PC-3 (cell line): ENCODE results near the gene FRMPD2. TPM values are rescaled to one million over a fixed set of nuclear protein-coding genes. Genes with fewer than 3 reads are reported as not detected.
A peak's percentile ranks its signal among the peaks of the same experiment; 100 is the strongest.

Source experiments
- ATAC-seq: fragments of 200-7000 bp; cut with Tn5 transposase; 2 replicates; pipeline ENCODE4 v1.9.1; 2020; ENCODE audit warnings: mild to moderate bottlenecking, moderate library complexity
- BruUV-seq: library from RNA; stranded (reverse); fragments of 400-500 nt; replicated peaks from 2 replicates; lab custom pipeline; 2021; lab: Mats Ljungman, UMichigan
- CTCF ChIA-PET: fragments of 300-600 bp; sonication (Branson Sonifier 250); formaldehyde crosslinking; loops from one replicate; lab custom pipeline; 2022; ENCODE audit warnings: antibody characterized with exemption; lab: Charles Lee
- POLR2A ChIA-PET: fragments of 300-600 bp; sonication (Branson Sonifier 250); formaldehyde crosslinking; loops from one replicate; lab custom pipeline; 2022; ENCODE audit warnings: antibody characterized with exemption; ENCODE audit not compliant: unreplicated experiment; lab: Charles Lee
- DNase-seq: peaks from one replicate; pipeline ENCODE4 v3.0.0-alpha.2; 2015
- H2AFZ ChIP-seq: fragments of 300-600 bp; sonication (generic); 2 replicates; pipeline ENCODE4 v1.6.0; 2016; ENCODE audit warnings: antibody characterized with exemption, low read length
- H3F3A ChIP-seq: fragments of 300-600 bp; sonication (generic); one replicate; pipeline ENCODE4 v1.6.0; 2017; ENCODE audit warnings: antibody characterized with exemption, low read length, control low read depth, mild to moderate bottlenecking; ENCODE audit not compliant: unreplicated experiment
- H3K27ac ChIP-seq: fragments of 300-600 bp; sonication (generic); 2 replicates; pipeline ENCODE4 v1.5.1; 2016; ENCODE audit warnings: mild to moderate bottlenecking, low read length
- H3K27me3 ChIP-seq: fragments of 300-600 bp; sonication (generic); 2 replicates; pipeline ENCODE4 v1.6.1; 2016; ENCODE audit warnings: low read length, mixed read lengths
- H3K36me3 ChIP-seq: fragments of 300-600 bp; sonication (generic); 2 replicates; pipeline ENCODE4 v1.6.1; 2016; ENCODE audit warnings: low read depth, mixed run types, low read length, mixed read lengths
- H3K4me1 ChIP-seq: fragments of 300-600 bp; sonication (generic); 2 replicates; pipeline ENCODE4 v1.5.1; 2016; ENCODE audit warnings: low read length; ENCODE audit not compliant: insufficient read depth
- H3K4me2 ChIP-seq: fragments of 300-600 bp; sonication (generic); 2 replicates; pipeline ENCODE4 v1.6.0; 2016; ENCODE audit warnings: low read length
- H3K4me3 ChIP-seq: fragments of 300-600 bp; sonication (generic); 2 replicates; pipeline ENCODE4 v1.5.1; 2016; ENCODE audit warnings: mild to moderate bottlenecking, low read length, mixed read lengths
- H3K79me2 ChIP-seq: fragments of 300-600 bp; sonication (generic); 2 replicates; pipeline ENCODE4 v1.6.1; 2017; ENCODE audit warnings: low read length, mixed read lengths
- H3K9ac ChIP-seq: fragments of 300-600 bp; sonication (generic); 2 replicates; pipeline ENCODE4 v1.6.0; 2016; ENCODE audit warnings: mild to moderate bottlenecking, low read length
- H3K9me2 ChIP-seq: fragments of 300-600 bp; sonication (generic); replicated peaks from 2 replicates; pipeline ENCODE4 v1.6.1; 2016; ENCODE audit warnings: mixed run types, low read length, mixed read lengths
- H3K9me3 ChIP-seq: fragments of 300-600 bp; sonication (generic); 2 replicates; pipeline ENCODE4 v1.6.1; 2016; ENCODE audit warnings: low read length, mixed read lengths
- H4K20me1 ChIP-seq: fragments of 300-600 bp; sonication (generic); 2 replicates; pipeline ENCODE4 v1.6.1; 2016; ENCODE audit warnings: low read length, mixed read lengths
- CTCF ChIP-seq: fragments of 300-600 bp; sonication (generic); conservative IDR thresholded peaks from 2 replicates; pipeline ENCODE4 v1.5.1; 2017; ENCODE audit warnings: antibody characterized with exemption, low read depth, mild to moderate bottlenecking, low read length
- EZH2 ChIP-seq: fragments of 300-600 bp; sonication (generic); IDR thresholded peaks from one replicate; pipeline ENCODE4 v1.6.1; 2017; ENCODE audit warnings: antibody characterized with exemption, mild to moderate bottlenecking, low read length; ENCODE audit not compliant: unreplicated experiment
- EZH2phosphoT487 ChIP-seq: fragments of 300-600 bp; sonication (generic); IDR thresholded peaks from 2 replicates; pipeline ENCODE4 v1.6.1; 2018; ENCODE audit warnings: mild to moderate bottlenecking, antibody characterized with exemption, low read length, borderline replicate concordance
- intact Hi-C: fragments of 100-400 bp; cut with micrococcal nuclease; formaldehyde crosslinking; loops from 2 replicates; pipeline ENCODE4 v1.9.0; 2023
- total RNA-seq: library from RNA; depleted of rRNA; stranded (reverse); fragments of >200 nt; gene quantifications from 2 replicates; pipeline ENCODE4 v1.2.3, GENCODE V29; 2014

FRMPD2 gene
- total RNA-seq, 1 experiment from 2014 or later, result 0.11 TPM

DNA sequence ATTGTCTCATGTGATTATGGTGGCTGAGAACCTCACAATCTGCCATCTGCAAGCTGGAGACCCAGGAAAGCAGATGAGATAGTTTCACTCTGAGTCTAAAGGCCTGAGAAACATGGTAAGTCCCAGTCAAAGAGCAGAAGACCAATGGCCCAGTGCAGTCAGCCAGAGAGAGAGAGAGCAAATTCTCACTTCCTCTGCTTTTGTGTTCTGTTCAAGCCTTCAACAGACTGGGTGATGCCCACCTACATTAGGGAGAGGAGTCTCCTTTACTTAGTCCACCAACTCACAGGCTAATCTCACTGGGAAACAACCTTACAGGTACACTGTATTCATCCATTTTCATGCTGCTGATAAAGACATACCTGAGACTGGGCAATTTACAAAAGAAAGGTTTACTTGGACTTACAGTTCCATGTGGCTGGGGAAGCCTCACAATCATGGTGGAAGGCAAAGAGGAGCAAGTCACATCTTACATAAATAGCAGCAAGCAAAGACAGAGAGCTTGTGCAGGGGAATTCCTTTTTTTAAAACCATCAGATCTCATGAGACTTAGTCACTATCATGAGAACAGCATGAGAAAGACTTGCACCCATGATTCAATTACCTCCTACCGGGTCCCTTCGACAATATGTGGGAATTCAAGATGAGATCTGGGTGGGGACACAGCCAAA, 4.7 kb upstream of the FRMPD2 start:
- no TSS peak for BruUV-seq
- no peak for DNase-seq
- Histone ChIP-seq H3K9me2 (no peaks in the 10 kb centered on the region), H2AFZ (no peak overlapping the region), H3K27ac (no peak overlapping the region), H3K4me1 (peaks cover under 1% of the 10 kb centered on the region; the same call in 1 of the 2 replicates), H3F3A (no peaks in the 10 kb centered on the region), H3K9me3 (no peaks in the 10 kb centered on the region), H3K79me2 (no peaks in the 10 kb centered on the region), H3K27me3 (no peaks in the 10 kb centered on the region), H3K4me2 (no peak overlapping the region), H3K9ac (no peak overlapping the region), H4K20me1 (no peaks in the 10 kb centered on the region), H3K4me3 (no peak overlapping the region), H3K36me3 (no peaks in the 10 kb centered on the region)
- POLR2A ChIA-PET, result no interaction called here
- CTCF ChIA-PET, result no interaction called here
- TF ChIP-seq CTCF (no peak), EZH2 (no peak)
- no peak for ATAC-seq
- intact Hi-C loops, result no loop called here

DNA sequence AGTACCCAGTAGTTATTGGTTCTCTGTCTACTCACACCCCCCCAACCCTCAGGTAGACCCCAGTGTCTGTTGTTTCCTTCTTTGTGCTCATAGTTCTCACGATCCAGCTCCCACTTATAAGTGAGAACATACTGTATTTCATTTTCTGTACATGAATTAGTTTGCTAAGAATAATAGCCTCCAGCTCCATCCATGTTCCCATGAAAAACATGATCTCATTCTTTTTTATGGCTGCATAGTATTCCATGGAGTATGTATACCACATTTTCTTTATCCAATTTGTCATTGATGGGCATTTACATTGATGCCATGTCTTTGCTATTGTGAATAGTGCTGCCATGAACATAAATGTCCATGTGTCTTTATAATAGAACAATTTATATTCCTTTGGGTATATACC, 2.6 kb upstream of the FRMPD2 start:
- no peaks in the 10 kb centered on the region for H3K27me3 ChIP-seq
- ATAC-seq (no peak), DNase-seq (no peak)
- H2AFZ ChIP-seq, result no peak overlapping the region
- H3K36me3 ChIP-seq, result no peaks in the 10 kb centered on the region
- H4K20me1 ChIP-seq, result no peaks in the 10 kb centered on the region
- no peak overlapping the region for H3K9ac ChIP-seq
- no peak overlapping the region for H3K27ac ChIP-seq
- H3K9me2 ChIP-seq, result no peaks in the 10 kb centered on the region
- H3K4me2 ChIP-seq, result no peak overlapping the region
- ChIA-PET POLR2A (no interaction called here), CTCF (no interaction called here)
- TF ChIP-seq EZH2, result no peak
- TF ChIP-seq CTCF, result no peak
- no peak for TF ChIP-seq EZH2phosphoT487
- BruUV-seq, result no TSS peak
- H3K4me1 ChIP-seq, result peaks cover 4% of the 10 kb centered on the region
- H3K4me3 ChIP-seq, result no peak overlapping the region
- intact Hi-C loops, result no loop called here
- no peaks in the 10 kb centered on the region for H3K9me3 ChIP-seq
- no peaks in the 10 kb centered on the region for H3F3A ChIP-seq
- no peaks in the 10 kb centered on the region for H3K79me2 ChIP-seq

- Histone ChIP-seq H2AFZ (no peak overlapping the region), H3K79me2 (no peaks in the 10 kb centered on the region), H3K9me3 (no peaks in the 10 kb centered on the region), H4K20me1 (no peaks in the 10 kb centered on the region), H3K9ac (no peak overlapping the region), H3K9me2 (no peaks in the 10 kb centered on the region), H3K27ac (no peak overlapping the region), H3K27me3 (no peaks in the 10 kb centered on the region), H3K4me2 (no peak overlapping the region), H3F3A (no peaks in the 10 kb centered on the region), H3K4me1 (peaks cover 4% of the 10 kb centered on the region), H3K36me3 (no peaks in the 10 kb centered on the region), H3K4me3 (no peak overlapping the region)
- intact Hi-C loops, result loop anchor here (2.0 kb wide), 1 partner anchor 23 kb away; no protein-coding TSS in a partner anchor
- no peak for TF ChIP-seq CTCF
- TF ChIP-seq EZH2phosphoT487, result no peak
- TF ChIP-seq EZH2, result no peak
- peak; percentile 49 for ATAC-seq
- DNase-seq, result peak; percentile 49
- POLR2A ChIA-PET, result no interaction called here
- BruUV-seq, result no TSS peak
- CTCF ChIA-PET, result no interaction called here
These were observed 755 bp downstream of the FRMPD2 start for GRCh38 chr10:48273741-48274140.
